ENCODE results near the gene ATP5F1C. TPM values are rescaled to one million over a fixed set of nuclear protein-coding genes. Genes with fewer than 3 reads are reported as not detected.
A peak's percentile ranks its signal among the peaks of the same experiment; 100 is the strongest.
"Not testable (repeated sequence)": the region's sequence is repeated elsewhere in the genome, so short reads cannot be mapped to it uniquely, and the experiment has no call there.

ATP5F1C gene
- total RNA-seq, 1 donor from 2014 or later = 330 TPM

- DNase-seq = no peak
Measured at GRCh38 chr10:7794251-7795026, 6.5 kb downstream of the ATP5F1C start.

- no peak for DNase-seq
Measured at GRCh38 chr10:7795605-7796004, 7.6 kb downstream of the ATP5F1C start.

DNA sequence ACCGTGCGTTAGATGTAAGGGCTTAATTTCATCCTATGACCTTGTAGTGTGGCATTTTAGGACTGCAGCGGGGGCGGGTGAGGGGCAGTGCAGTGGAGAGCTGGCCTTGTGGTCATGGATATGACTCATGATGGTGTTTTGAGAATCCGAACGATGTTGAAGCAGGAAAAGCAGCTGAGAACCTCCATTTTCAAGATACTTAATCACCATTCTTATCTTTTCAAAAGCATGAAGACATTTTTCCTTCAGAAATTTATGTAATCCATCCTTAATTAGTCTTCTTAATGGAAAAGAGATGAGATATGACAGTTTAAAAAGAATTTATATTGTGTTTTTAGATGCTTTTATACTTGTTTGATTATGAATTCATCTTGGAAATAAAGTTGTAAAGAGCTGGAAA is 9.6 kb downstream of the ATP5F1C start:
- no peak for DNase-seq

DNA sequence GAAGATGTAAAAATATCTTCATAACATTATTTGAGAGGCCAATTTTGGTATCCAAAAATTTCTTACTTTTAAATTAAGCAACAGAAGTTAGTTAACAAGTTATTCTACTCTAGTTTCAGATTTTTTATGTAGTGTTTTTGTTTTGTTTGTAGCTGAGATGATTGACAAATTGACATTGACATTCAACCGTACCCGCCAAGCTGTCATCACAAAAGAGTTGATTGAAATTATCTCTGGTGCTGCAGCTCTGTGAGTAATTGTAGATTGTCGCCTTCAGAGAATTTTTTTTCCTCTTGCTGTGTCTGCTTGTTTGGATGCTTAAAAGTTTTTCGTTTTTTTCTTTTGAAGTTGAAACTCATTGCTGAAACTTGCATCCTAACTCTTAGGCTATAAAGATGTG is 14.6 kb downstream of the ATP5F1C start:
- no peak for DNase-seq

DNA sequence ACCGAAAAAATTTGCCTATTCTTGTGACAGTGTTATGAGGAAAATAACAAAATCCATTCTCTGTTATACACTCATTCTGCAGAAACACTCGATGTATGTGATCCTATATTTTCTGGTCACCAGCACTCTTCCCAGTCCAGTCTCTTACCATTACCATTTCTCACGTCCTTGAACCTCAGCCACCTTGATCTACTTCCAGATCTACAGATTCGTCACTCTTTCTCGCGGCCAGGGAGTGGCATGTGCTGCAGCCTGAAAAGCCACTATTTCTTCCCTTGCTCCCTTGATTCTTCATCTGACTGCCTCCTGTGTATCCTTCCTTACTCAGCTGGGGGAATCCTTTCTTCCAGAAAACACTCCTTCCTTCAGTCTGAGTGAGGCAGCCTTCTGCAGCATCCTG is 16.2 kb downstream of the ATP5F1C start:
- DNase-seq = no peak

- DNase-seq = no peak
Measured at GRCh38 chr10:7804741-7805140, 16.8 kb downstream of the ATP5F1C start.

DNA sequence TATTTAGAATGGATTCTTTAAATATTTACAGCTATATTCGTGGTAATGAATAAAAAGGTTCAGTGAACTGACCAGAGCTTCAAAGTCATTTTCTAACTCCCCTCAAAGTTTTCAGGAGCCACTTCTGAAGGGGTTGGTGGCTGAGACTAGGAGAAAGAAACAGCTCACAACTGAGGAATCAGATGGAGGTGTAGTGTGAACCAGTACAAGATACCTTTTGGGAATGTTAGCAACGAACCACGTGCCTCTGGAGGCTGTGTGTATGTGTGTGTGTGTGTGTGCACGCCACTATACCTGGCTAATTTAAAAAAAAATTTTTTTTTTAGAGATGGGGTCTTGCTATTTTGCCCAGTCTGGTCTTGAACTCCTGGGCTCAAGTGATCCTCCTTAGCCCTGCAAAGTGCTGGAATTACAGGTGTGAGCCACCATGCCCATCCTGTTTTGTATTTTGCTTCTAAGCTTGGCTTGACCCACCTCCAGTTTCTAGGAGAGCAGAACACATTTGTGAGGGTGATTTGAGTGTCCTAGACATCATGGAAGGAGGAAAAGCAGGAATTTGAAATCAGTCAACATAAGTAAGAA is 20.8 kb downstream of the ATP5F1C start:
- DNase-seq = no peak

- DNase-seq = no peak
Measured at GRCh38 chr10:7810443-7810842, 22.5 kb downstream of the ATP5F1C start.

DNA sequence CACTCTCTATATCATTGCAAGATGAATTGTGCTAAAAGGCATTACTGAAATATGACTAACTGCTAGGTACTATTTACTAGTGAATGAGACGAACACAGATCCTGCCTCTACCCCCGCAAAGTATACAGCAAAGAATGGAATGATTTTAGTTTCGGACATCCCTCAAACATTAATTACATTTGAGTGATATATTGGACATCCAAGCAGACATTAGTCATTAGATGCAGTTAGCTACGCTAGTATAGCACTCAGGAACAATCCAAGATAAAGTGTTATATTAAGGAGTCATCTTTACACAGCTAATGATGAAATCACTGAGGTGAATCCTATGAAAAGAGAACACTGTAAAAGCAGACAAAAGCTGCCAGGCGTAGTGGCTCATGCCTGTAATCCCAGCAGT is 23.0 kb downstream of the ATP5F1C start:
- DNase-seq = no peak

GRCh38 chr10:7811743-7812142 is 23.8 kb downstream of the ATP5F1C start:
- not testable (repeated sequence) for DNase-seq

- DNase-seq = no peak
Measured at GRCh38 chr10:7813481-7813880, 25.5 kb downstream of the ATP5F1C start.

DNA sequence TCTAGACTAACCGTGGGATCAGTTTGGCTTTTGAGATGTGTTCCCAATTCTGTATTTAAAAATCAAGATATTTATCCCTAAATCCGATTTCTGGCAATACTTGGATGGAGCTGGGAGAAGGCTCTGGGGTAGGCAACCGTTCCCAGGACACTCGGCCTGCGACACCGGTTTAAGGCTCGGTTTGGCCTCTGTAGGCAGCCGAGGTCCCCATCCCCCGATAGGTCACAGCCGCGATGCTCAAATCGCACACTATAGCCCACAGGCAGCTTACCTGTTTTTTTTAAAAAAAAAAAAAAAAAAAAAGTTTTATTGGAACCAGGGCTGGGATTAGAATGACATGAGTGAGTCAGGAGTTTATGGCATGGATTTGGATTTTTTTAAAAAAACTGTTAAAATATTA is 29.6 kb downstream of the ATP5F1C start:
- no peak for DNase-seq

GRCh38 chr10:7817984-7818294 is 30.0 kb downstream of the ATP5F1C start:
- no peak for DNase-seq

GRCh38 chr10:7818295-7819120 is 30.5 kb downstream of the ATP5F1C start, which contains the start of gene TAF3:
TSS of gene TAF3 (plus strand) at chr10:7818505. CDS start at chr10:7818710, 205 bp downstream.
- peak; percentile 96 for DNase-seq

DNA sequence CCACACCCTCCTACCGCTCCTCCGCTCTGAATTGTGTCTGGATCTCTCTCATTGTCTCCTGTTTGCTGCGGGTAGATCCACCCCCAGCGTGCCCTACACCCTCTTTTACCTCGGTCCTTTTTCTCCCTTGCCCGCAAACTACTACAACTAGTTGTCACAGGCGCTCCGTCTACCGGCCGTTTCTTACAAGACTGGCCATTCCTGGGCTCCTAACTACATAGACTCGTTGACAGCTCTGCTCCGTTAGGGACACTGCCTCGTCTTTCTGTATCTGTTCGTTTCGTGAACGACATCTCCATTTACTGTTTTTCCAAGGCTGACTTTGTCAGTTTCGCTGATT is 31.1 kb downstream of the ATP5F1C start:
- peak; percentile 64 for DNase-seq

DNA sequence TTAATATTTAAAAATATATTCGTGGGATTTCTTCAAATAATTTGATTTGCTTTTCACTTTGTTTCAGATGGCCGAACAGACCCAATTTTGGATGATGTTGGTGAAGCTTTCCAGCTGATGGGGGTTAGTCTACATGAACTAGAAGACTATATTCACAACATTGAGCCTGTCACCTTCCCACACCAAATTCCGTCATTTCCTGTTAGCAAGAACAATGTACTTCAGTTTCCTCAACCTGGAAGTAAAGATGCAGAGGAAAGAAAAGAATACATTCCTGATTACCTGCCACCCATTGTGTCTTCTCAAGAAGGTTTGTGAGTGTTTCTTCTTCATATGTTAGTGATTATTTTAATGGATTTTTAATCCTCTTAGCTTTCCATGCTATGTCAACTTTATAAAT is 36.3 kb downstream of the ATP5F1C start:
- DNase-seq = no peak

DNA sequence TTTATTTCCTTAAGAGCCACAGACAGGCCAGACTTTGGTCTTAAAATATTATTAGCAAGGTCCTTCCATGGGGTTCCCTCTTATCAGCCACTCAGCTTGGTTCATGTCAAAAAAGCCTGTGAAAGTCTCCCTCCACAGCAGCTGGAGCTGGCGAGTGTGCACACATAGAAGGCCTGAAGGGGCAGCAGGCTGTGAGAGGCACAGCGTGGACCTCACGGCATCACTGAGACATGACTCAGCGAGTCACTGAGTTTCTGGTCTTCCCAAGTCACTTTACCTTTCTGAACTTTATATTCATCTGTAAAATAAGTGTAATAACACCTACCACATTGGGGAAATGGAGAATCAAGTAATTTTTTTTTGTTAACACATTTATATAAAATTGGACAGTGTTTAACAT is 39.0 kb downstream of the ATP5F1C start:
- DNase-seq = no peak

DNA sequence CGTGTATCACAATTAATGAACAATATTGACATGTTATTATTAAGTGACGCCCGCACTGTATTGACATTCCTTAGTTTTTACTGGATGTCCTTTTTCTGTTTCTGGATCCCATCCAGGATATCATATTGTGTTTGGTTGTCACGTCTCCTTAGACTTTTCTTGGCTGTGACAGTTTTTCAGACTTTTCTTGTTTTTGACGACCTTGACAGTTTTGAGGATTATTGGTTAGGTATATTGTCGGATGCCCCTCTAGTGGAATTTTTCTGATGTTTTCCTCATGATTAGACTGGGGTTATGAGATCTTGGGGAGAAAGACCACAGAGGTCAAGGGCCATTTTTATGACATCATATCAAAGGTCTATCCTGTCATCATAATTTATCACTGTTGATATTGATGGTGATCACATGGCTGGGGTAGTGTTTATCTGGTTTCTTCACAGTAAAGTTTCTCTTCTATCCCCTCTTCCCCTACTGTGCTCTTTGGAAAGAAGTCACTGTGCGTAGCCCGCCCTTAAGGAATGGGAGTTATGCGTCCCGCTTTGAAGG is 41.4 kb downstream of the ATP5F1C start:
- no peak for DNase-seq

DNA sequence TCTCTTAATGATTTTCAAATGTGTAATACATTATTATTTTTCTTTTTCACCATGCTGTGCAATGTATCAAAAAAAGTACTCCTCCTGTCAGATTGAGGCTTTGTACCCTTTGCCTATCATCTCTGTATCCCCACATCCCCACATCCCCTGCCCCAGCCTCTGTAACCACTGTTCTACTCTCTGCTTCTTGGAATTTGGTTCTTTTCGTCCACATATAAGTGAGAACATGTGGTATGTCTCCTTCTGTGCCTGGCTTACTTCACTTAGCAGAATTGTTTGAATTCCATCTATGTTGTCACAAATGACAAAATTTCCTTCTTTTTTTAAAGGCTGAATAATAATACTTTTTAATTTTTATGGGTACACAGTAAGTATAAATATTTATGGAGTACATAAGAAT is 44.1 kb downstream of the ATP5F1C start:
- DNase-seq = no peak

- DNase-seq = no peak
Measured at GRCh38 chr10:7833210-7833609, 45.2 kb downstream of the ATP5F1C start.

DNA sequence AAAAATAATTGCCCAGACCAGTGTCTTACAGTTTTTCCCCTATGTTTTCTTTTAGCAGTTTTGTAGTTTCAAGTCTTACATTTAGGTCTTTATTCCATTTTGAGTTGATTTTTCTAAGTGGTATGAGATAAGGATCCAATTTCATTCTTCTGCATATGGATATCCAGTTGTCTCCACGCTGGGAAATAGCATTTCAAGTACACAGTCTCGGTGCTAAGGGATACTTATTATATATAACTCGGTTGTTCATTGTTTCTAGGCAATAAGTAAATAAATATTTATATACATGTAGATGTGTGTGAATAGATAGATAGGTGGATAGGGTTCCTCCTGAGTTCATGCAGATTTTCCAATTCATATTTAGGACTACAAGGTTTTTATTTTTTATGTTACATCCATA is 46.3 kb downstream of the ATP5F1C start:
- peak; percentile 21 for DNase-seq

DNA sequence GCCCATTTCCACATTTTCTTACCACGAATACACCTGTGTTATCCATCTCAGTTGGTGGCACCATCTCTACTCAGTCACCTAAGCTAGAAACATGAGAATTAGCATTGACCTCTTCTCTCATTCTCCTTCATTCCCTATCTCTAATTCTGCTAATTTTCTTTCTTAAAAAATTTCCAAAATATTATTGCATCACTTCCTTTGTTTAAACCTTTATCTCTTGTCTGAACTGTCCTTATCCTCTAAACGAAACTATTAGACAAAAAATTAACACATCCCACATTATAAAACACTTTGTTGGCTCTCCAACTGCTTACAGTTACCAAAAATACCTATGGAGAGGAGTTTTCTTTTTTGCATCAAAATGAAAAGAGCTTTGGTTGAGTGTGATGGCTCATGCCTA is 48.6 kb downstream of the ATP5F1C start:
- DNase-seq = no peak

DNA sequence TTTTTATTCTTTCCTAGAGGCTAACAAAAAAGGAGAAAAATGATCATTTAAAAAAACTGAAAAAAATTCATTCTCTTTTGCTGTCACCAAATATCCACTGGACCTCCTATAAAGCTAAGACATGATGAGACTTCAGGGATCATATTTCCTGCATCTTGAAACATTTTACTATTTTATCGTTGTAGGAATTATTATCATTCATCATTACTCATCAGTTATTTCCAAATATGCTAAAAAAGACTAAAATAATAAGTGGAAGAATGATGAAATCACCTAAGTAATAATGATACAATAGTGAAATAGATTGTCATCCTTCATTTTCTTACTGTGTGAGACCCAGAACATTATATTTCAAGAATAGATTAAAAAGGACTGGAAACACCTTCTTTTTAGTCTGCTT is 58.6 kb downstream of the ATP5F1C start:
- DNase-seq = no peak

All from tongue (tissue), 2 donors.